PFSK-1 (cell line): ENCODE results near the gene TANGO6.

Experiments used
- POLR2AphosphoS5 ChIP-seq: IDR thresholded peaks from 2 replicates; pipeline ENCODE4 v1.6.1; 2012; ENCODE audit warnings: low read depth, mild to moderate bottlenecking, control low read depth, low read length, moderate library complexity
- REST ChIP-seq, 2 experiments: IDR thresholded peaks; 2 replicates each; pipeline versions ENCODE4 v1.6.1 to v1.8.0; 2011 to 2012; ENCODE audit warnings: low read depth in 2 of 2, low read length in 2 of 2, control low read depth in 1 of 2, inconsistent platforms in 1 of 2, mild to moderate bottlenecking in 1 of 2, moderate library complexity in 1 of 2; ENCODE audit not compliant: insufficient read depth in 1 of 2
- SIN3A ChIP-seq: IDR thresholded peaks from 2 replicates; pipeline ENCODE4 v1.6.1; 2012; ENCODE audit warnings: mild to moderate bottlenecking, low read length, moderate library complexity, borderline replicate concordance; ENCODE audit not compliant: insufficient read depth

- no peak for TF ChIP-seq POLR2AphosphoS5
- no peak for TF ChIP-seq REST (IDR thresholded peaks at IDR 0.05; ENCODE audit: insufficient read depth in 1 of 2, low read depth in 2 of 2, low read length in 2 of 2)
- no peak for TF ChIP-seq SIN3A
These were observed 280.6 kb downstream of the TANGO6 start for GRCh38 chr16:69123910-69124309.
